ENCODE data around the gene LTB4R2. TPM values are rescaled to one million over a fixed set of nuclear protein-coding genes. Genes with fewer than 3 reads are reported as not detected.

The LTB4R2 gene
- total RNA-seq, 2 experiments from 2014 or later = 15.7 to 37.6 TPM

- no peaks in the 10 kb centered on the region for H3K79me2 ChIP-seq (ENCODE audit: insufficient read depth, low read depth, low read length)
- TF ChIP-seq CTCF (conservative IDR thresholded peaks at IDR 0.05; ENCODE audit: low read length) (peak; percentile 63), EZH2phosphoT487 (IDR thresholded peaks at IDR 0.05; ENCODE audit: borderline replicate concordance, low read depth, low read length) (no peak)
- H3K4me3 ChIP-seq (ENCODE audit: low read depth, low read length, poor library complexity, severe bottlenecking) = no peak overlapping the region
- no TSS peak for BruUV-seq (replicated peaks)
- ChIA-PET POLR2A (interaction anchor here (0.9 kb wide), 1 partner anchor 37 kb away, joined by 3 read pairs; the partner anchor contains the start of gene TINF2), CTCF (ENCODE audit: unreplicated experiment) (interaction anchor here (1.0 kb wide), 1 partner anchor 13 kb away, joined by 5 read pairs; no protein-coding TSS in a partner anchor)
- H3K36me3 ChIP-seq (ENCODE audit: insufficient read depth, low read length) = no peaks in the 10 kb centered on the region
- intact Hi-C loops (cut with micrococcal nuclease; ENCODE audit: unreplicated experiment) = no loop called here
- H3K9me2 ChIP-seq (ENCODE audit: insufficient read depth, low read length) = no peaks in the 10 kb centered on the region
- H3K4me1 ChIP-seq (ENCODE audit: insufficient read depth, low read length, poor library complexity, severe bottlenecking) = peaks cover 14% of the 10 kb centered on the region
- no peak overlapping the region for H2AFZ ChIP-seq (ENCODE audit: low read length)
- peak; percentile 19 for DNase-seq (ENCODE audit: low spot score)
- H4K20me1 ChIP-seq (ENCODE audit: insufficient read depth, low read length) = no peaks in the 10 kb centered on the region
- H3K9me3 ChIP-seq (ENCODE audit: low read length) = no peaks in the 10 kb centered on the region
- H3K4me2 ChIP-seq (ENCODE audit: low read length) = no peak overlapping the region
- H3K27ac ChIP-seq (ENCODE audit: low read depth, low read length, poor library complexity, severe bottlenecking) = no peak overlapping the region
Measured at GRCh38 chr14:24279301-24280186, 30.4 kb upstream of the LTB4R2 start.

GRCh38 chr14:24280797-24281460, 29.0 kb upstream of the LTB4R2 start:
- Histone ChIP-seq H3K9me3 (ENCODE audit: low read length) (no peaks in the 10 kb centered on the region), H2AFZ (ENCODE audit: low read length) (no peak overlapping the region), H3K9me2 (ENCODE audit: insufficient read depth, low read length) (no peaks in the 10 kb centered on the region), H3K27ac (ENCODE audit: low read depth, low read length, poor library complexity, severe bottlenecking) (no peak overlapping the region), H3K4me2 (ENCODE audit: low read length) (no peak overlapping the region), H3K4me1 (ENCODE audit: insufficient read depth, low read length, poor library complexity, severe bottlenecking) (peaks cover 7% of the 10 kb centered on the region), H3K79me2 (ENCODE audit: insufficient read depth, low read depth, low read length) (no peaks in the 10 kb centered on the region), H3K36me3 (ENCODE audit: insufficient read depth, low read length) (no peaks in the 10 kb centered on the region), H4K20me1 (ENCODE audit: insufficient read depth, low read length) (no peaks in the 10 kb centered on the region), H3K4me3 (ENCODE audit: low read depth, low read length, poor library complexity, severe bottlenecking) (no peak overlapping the region)
- POLR2A ChIA-PET = interaction anchor here (0.9 kb wide), 1 partner anchor 38 kb away, joined by 3 read pairs; the partner anchor contains the start of gene TINF2
- intact Hi-C loops (cut with micrococcal nuclease; ENCODE audit: unreplicated experiment) = no loop called here
- CTCF ChIA-PET (ENCODE audit: unreplicated experiment) = interaction anchor here (0.6 to 0.7 kb wide), 2 partner anchors 38 to 145 kb away, joined by 3 read pairs; partner anchors contain the start of gene PSME1
- TF ChIP-seq CTCF (conservative IDR thresholded peaks at IDR 0.05; ENCODE audit: low read length) (no peak), EZH2phosphoT487 (IDR thresholded peaks at IDR 0.05; ENCODE audit: borderline replicate concordance, low read depth, low read length) (no peak)
- no peak for DNase-seq (ENCODE audit: low spot score)
- BruUV-seq (replicated peaks) = no TSS peak

Data from OCI-LY7 (cell line).